HG02623 (cell line): Measurements from ENCODE around the gene ERFL.
"Not testable (repeated sequence)": the region's sequence is repeated elsewhere in the genome, so short reads cannot be mapped to it uniquely, and the experiment has no call there.

Source experiments
- ATAC-seq: cut with Tn5 transposase; IDR thresholded peaks from one replicate; pipeline ENCODE4 v1.9.1; 2021; ENCODE audit warnings: moderate library complexity; ENCODE audit not compliant: unreplicated experiment

The ERFL gene

GRCh38 chr19:41944336-41944735 is 16.1 kb upstream of the ERFL start:
- no peak for ATAC-seq

- ATAC-seq = no peak
Observed at GRCh38 chr19:41941410-41942202, 13.4 kb upstream of the ERFL start.

- ATAC-seq = no peak
Observed at GRCh38 chr19:41940731-41941409, 12.6 kb upstream of the ERFL start.

- no peak for ATAC-seq
Observed at GRCh38 chr19:41939861-41940730, 11.8 kb upstream of the ERFL start.

GRCh38 chr19:41939209-41939608 is 11.0 kb upstream of the ERFL start:
- not testable (repeated sequence) for ATAC-seq

GRCh38 chr19:41937525-41938468 is 9.5 kb upstream of the ERFL start:
- no peak for ATAC-seq

- ATAC-seq = no peak
Observed at GRCh38 chr19:41936961-41937360, 8.7 kb upstream of the ERFL start.

GRCh38 chr19:41936416-41936850 is 8.2 kb upstream of the ERFL start:
- no peak for ATAC-seq

GRCh38 chr19:41935760-41936415 is 7.6 kb upstream of the ERFL start:
- no peak for ATAC-seq

- ATAC-seq = no peak
Observed at GRCh38 chr19:41934849-41935374, 6.7 kb upstream of the ERFL start.

- ATAC-seq = no peak
Observed at GRCh38 chr19:41933693-41934426, 5.6 kb upstream of the ERFL start.

GRCh38 chr19:41932720-41933332 is 4.6 kb upstream of the ERFL start:
- no peak for ATAC-seq

GRCh38 chr19:41932259-41932719 is 4.0 kb upstream of the ERFL start:
- ATAC-seq = no peak

GRCh38 chr19:41930926-41931592 is 2.8 kb upstream of the ERFL start:
- ATAC-seq = no peak

- ATAC-seq = no peak
Observed at GRCh38 chr19:41930322-41930722, 2.1 kb upstream of the ERFL start.

- ATAC-seq = no peak
Observed at GRCh38 chr19:41929536-41930071, 1.4 kb upstream of the ERFL start.

GRCh38 chr19:41928754-41929535 is 696 bp upstream of the ERFL start:
- no peak for ATAC-seq
